EH (cell line): ENCODE data around the gene FAM20C.

ENCODE experiments used
- DNase-seq: peaks from one replicate; pipeline ENCODE4 v3.0.0-alpha.2; 2015; ENCODE audit warnings: low read depth

FAM20C gene

DNA sequence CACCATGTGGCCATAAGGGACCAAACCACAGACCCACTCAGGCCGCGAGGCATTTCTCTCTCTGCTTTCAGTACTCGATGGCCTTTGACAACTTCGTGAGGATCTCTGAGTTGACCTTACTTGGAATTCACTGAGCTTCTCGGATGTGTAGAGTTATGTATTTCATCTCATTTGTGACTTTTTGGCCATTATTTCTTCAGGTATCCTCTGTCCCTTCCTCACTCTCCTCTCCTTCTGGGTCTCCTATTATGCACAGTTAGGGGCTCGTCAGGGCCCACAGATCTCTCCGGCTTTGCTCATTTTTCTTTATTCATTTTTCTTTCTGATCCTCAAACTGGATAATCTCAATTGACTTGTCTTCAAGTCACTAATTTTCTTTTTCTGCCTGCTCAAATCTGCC, 81.0 kb downstream of the FAM20C start:
- no peak for DNase-seq

- DNase-seq = no peak
Measured at GRCh38 chr7:274266-274665, 81.9 kb downstream of the FAM20C start.

DNA sequence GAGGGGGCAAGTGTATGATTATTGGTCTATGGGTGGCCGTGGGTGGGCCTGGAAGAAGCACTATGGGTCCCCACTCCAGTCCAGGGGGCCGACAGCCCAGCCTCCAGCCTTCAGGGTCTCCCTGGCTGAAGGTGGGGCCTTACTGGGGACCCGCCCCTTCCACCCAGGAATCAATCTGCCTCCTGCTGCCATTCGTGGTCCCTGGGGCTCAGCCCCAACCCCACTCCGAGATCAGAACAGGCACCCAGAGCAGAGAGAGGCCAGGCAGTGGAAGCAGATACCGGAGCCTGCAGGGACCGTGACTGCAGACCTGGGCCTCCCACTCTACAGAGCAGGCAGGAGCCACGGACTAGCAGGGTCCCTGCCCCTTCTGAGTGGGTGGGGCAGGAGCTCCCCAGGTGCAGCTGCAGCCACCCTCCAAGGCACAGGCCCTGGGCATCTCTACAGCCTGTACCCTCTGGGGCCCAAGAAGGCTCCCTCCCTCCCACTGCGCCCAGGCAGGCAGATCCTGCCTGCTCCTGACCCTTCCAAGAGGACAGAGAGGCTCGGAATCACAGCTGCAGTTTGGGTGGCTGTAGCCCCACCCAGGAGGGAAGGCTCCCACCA, 84.0 kb downstream of the FAM20C start:
- no peak for DNase-seq

GRCh38 chr7:277228-277627, 84.9 kb downstream of the FAM20C start:
- DNase-seq = peak; percentile 19

DNA sequence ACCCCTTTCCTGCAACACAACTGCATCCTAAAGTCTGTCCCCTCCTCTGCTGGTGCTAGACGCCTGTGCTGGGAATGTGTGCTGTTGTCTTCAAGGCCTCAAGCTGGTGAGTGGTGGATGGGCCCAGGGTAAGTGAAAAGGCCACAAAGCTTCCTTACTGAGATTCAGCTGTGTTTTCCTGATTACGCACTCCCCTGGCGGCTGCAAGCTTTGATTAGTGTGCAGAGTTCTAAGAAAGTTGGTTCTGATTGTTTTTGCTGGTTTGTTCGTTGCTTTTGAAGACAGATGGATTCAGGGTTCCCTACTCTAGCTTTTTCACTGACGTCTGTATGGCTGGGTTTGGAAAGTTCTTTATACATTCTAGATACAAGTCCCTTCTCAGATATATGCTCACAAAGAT, 85.7 kb downstream of the FAM20C start:
- DNase-seq = no peak

- no peak for DNase-seq
Measured at GRCh38 chr7:279821-280220, 87.5 kb downstream of the FAM20C start.

DNA sequence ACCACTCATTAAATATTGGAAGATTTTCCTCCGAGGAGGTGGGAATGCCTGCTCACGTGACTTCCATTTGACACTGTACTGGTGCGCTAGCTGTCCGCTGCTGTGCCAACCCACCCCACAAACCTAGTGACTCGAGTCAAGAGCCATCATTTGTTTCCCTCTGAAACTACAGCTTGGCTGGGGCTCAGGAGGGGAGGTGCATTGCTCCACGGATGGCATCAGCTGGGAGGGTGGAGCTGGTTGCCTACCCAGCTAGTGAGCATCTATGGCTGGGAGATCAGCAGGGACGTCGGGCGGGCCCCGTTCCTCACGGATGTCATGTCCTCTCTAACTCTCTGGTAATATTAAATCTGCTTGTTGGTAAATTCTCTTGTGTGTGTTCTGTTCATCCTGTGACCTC, 88.1 kb downstream of the FAM20C start:
- no peak for DNase-seq

GRCh38 chr7:281637-282036, 89.3 kb downstream of the FAM20C start:
- no peak for DNase-seq

DNA sequence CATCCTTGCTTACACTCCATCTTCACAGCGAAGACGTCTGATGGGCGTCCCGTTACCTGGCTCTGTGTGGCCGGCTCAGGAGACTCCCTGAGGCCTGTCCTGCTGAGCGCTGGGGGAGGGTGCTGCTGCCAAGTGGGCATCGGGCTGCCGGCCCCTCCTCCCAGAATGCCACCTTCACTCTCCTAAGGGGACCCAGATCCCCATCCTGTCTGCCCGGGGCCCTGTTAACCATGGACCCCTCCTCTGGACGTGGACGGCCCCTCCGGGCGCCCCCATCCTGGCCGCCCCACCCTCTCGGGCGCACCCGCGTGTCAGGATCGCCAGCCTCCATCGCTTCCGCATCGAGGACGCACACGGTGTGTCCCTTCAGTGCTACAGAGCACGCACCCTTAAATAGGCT, 90.2 kb downstream of the FAM20C start:
- no peak for DNase-seq

GRCh38 chr7:284762-285722, 92.7 kb downstream of the FAM20C start:
- no peak for DNase-seq

DNA sequence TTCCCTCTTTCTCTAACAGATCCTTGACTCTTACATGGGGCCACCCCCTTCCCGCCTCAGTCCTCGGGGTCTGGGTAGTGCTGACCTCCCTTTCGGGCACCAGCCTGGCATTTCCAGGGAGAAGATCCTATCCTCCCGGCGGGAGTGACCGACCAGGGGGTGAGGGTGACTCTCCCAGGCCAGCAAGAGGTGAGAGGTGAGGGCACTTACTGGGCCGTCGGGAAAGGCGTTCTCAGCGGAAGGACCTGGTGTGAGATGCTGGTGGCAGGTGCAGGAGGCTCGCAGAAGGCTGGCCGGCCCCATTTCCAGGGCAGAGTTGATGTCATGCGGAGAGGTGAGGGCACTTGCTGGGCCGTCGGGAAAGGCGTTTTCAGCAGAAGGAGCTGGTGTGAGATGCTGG, 93.4 kb downstream of the FAM20C start:
- no peak for DNase-seq

GRCh38 chr7:286266-286665, 93.9 kb downstream of the FAM20C start:
- no peak for DNase-seq

GRCh38 chr7:288671-289101, 96.3 kb downstream of the FAM20C start:
- no peak for DNase-seq

DNA sequence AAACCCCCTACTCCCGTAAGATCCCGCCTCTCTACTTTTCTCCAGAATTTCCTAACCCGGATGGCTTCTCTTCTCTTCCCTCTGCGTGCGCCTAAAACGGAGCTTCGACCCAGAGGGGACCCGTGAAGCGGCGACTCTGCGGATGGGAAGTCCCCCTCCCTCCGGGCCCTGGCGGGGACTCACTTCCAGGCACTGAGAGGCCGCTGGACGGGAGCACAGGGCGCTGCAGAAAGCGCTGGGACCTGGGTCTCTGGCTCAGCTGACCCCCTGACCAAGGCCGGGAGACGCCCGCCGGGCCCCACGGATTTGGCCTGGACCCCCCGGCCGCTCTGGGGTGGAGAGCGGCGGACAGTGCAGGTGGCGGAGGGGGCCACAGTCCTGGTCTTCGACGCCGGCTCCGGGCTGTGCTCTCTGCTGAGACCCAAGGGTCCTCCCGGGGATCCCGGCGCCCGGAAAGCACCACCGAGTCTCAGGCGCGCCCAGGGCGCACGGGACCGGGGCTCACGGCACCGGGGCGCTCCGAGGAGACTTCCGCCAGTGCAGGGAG, 96.9 kb downstream of the FAM20C start:
- no peak for DNase-seq

DNA sequence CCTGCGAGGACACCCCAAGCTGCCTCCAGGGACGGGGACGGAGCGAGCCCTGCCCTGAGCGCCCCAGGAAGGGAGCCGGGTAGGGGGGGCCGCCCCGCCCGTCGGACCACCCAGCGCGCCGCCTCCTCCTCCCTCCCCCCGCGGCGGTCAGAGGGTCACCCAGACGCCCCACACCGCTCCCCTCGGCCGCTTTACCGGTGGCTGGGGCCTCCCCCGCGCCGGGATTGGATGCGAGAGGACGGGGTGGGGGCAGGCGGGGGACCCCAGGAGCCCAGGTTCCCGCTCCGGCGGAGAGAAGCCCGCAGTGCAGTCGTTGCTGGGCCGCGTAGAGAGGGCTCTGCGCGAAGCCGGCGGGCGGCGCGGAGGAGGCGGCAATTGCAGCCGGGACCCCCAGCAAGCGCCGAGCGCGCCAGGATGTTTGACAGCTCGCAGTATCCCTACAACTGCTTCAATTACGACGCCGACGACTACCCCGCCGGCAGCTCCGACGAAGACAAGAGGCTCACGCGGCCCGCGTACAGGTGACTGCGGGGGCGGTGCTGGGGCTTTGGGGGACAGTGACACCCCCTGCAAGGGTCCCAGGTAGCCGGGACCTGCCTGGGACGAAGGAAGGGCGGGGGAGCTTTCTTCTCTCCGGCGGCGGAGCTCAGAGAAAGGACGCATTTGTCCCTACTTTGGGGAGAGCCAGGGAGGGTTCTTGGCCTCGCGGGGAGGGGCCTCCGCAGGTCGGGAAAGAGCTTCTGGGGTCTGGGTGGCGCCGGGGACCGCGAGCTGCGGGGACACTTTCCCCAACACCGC, 97.6 kb downstream of the FAM20C start, which contains the start of gene FOXL3:
TSS of gene FOXL3 (plus strand) at position 415 of the 798 bp plus-strand sequence. CDS start at position 415, 0 bp downstream.
- no peak for DNase-seq

DNA sequence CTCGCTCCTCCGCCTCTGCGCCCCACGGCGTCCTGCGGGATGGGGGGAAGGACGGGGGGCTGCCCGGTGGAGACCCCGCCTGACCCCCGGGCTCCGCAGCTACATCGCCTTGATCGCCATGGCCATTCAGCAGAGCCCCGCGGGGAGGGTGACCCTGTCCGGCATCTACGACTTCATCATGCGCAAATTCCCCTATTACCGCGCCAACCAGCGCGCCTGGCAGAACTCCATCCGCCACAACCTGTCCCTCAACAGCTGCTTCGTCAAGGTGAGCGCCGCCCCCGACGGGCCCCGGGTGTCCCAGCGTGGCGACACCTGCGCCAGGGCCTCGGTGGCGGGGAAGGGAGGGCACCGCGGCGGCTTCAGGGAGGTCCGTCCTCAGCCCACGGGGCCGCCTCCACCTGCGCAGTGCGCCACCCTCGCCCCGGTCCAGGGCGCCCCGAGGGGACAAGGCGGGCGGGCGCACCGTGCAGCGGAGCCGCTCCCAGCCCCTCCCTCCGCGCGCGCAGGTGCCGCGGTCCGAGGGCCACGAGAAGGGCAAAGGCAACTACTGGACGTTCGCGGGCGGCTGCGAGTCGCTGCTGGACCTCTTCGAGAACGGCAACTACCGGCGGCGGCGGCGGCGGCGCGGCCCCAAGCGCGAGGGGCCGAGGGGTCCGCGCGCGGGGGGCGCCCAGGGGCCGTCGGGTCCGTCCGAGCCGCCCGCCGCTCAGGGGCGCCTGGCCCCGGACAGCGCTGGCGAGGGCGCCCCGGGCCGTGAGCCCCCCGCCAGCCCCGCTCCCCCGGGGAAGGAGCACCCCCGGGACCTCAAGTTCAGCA, 98.4 kb downstream of the FAM20C start:
- DNase-seq = no peak

DNA sequence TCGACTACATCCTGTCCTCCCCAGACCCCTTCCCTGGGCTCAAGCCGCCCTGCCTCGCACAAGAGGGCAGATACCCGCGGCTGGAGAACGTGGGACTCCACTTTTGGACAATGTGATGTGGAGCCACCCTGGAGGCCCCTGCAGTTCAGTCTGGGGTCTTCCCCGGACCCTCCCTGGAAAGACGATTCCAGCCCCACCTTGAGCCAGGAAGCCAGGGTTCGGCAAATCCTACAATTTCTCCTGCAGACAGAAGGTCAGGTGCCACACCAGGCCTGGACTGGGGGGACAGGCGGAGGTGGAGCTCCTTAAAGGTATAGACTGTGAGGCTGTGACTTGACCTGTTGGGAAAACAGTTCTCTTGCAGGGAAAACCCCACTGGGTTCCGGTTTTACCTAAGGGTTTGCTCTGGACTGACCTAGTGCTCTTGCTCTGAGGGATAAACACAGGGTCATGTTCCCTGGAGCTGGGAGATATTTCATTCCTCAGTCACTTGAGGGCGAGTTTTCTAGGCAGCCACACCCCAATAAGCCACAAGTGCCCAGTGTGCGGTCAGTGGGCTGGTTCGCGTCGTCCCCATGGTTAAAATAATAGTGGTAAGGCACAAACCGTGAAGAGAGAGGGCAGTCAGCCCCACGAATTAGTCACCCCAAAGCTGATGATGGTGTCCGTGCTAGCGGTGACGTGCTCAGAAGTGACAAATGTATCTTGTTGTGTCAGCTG, 99.2 kb downstream of the FAM20C start:
- no peak for DNase-seq

GRCh38 chr7:292226-292625, 99.9 kb downstream of the FAM20C start:
- no peak for DNase-seq

GRCh38 chr7:292826-293225, 100.5 kb downstream of the FAM20C start:
- no peak for DNase-seq

DNA sequence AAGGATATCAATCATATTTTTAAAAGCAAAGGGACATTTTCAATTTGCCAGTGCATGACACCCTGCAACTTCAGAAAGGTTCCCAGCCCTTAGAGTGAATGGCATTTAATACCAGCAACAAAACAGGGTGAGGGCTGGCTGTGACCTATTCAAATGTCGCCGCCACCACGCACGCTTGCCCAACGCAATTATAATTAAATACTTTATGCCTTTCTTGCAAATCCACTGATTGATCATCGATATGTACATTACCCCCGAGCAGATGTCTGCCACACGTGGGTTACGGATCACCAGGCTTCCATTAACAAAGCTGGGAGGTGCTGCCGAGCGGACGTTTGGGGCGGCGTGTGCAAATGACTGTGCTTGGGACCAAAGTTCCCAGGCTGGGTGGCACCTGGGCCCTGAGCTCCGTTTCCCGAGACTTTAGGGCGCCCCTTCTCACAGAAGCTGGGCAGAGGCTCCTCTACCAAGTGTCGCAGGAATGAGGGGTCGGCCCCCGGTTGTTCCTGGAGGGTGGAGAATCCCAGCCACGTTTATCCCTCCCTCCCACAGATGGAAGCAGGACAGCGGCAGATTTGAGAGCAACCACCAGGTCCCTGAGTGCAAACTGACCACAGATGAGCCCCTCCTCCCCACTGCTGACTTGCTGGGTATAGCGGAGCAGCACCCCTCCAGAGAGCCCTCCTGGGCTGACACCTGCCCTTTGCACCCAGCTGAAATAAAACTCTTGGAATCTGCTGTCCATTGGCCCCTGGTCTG, 101.5 kb downstream of the FAM20C start:
- DNase-seq = no peak
